ENCODE measurements around the gene LIPA. TPM values are rescaled to one million over a fixed set of nuclear protein-coding genes. Genes with fewer than 3 reads are reported as not detected.

The LIPA gene
- total and polyA plus RNA-seq, 2 of the 4 experiments (the other 2 are of a cell fraction): 23.1 to 31.9 TPM

DNA sequence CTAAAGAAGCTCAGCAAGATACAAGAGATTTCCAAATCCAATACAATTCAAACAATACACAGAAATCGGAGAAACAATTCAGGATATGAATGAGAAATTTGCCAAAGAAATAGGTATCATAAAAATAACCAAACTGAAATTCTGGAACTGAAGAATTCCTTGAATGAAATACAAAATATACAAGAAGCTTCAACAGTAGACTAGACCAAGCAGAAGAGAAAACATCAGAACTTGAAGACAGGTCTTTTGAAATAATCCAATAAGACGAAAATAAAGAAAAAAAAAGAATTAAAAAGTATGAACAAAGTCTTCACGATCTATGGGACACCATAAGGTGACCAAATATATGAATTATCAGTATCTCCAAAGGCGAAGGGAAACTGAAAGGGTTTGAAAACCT is 47.5 kb upstream of the LIPA start (continued):
- TF ChIP-seq CHD1 (IDR thresholded peaks at IDR 0.05; ENCODE audit: low read depth, low read length) (no peak), BHLHE40 (IDR thresholded peaks at IDR 0.05; ENCODE audit: low read depth, low read length) (no peak), RFX5 (IDR thresholded peaks at IDR 0.05; ENCODE audit: low read depth, low read length) (no peak), CEBPB (IDR thresholded peaks at IDR 0.05; ENCODE audit: low read depth, low read length) (no peak), POLR2A (IDR thresholded peaks at IDR 0.05; ENCODE audit: low read depth, low read length) (no peak), RCOR1 (IDR thresholded peaks at IDR 0.05; ENCODE audit: insufficient replicate concordance, low read length) (no peak), MAFK (IDR thresholded peaks at IDR 0.05; ENCODE audit: low read depth, low read length) (no peak)

DNA sequence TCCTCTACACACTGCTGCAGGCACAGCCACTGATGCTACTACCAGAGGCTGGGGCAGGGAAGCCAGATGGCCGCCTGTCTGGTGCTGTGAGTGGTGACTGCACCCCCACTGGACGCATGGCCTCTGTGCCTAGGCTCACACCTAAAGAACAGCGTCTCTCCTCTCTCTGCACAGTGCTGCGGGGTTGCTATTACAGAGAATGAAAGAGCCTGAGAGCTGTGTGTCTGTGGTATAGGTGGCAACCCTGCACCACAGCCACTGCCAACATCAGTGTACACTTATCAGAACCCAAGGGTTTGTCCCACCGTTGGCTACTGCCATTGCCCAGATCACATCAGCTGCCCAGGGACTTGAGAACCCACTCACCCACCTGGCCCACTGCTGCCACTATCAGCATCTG is 46.2 kb upstream of the LIPA start:
- no peak overlapping the region for H3K4me2 ChIP-seq (ENCODE audit: low read depth, low read length)
- in situ Hi-C loops (cut with MboI; ENCODE audit: low sequenced_read_pairs): no loop called here
- no peak for DNase-seq
- intact Hi-C loops (cut with micrococcal nuclease): loop anchor here (5.0 kb wide), 1 partner anchor 445 kb away; the partner anchor contains the start of gene ANKRD22
- H4K91ac ChIP-seq (ENCODE audit: insufficient read depth, low read depth, low read length): peak overlapping the region; percentile 24; the same call in 1 of the 2 replicates
- H3K18ac ChIP-seq (ENCODE audit: low read depth, low read length): peak overlapping the region; percentile 13; the same call in 1 of the 2 replicates
- H3K14ac ChIP-seq (replicated peaks; ENCODE audit: low read depth, low read length): no peak overlapping the region
- peaks cover 10% of the 10 kb centered on the region for H3K4me1 ChIP-seq (ENCODE audit: control insufficient read depth, insufficient read depth, low read length)
- no peak overlapping the region for H4K5ac ChIP-seq (ENCODE audit: low read depth, low read length)
- no TSS peak for BruUV-seq (replicated peaks)
- H3K9ac ChIP-seq (ENCODE audit: low read depth, low read length): no peak overlapping the region
- no peaks in the 10 kb centered on the region for H3K79me1 ChIP-seq (ENCODE audit: low read depth in 1 of 2, low read length in 2 of 2)
- H3K4ac ChIP-seq (ENCODE audit: low read depth, low read length): 0 out of 2 replicates have a peak overlapping the region, but pooled peaks have one; percentile 7
- peak overlapping the region; percentile 23; the same call in 1 of the 3 replicates for H2BK15ac ChIP-seq (ENCODE audit: low read depth, low read length)
- dilution Hi-C loops (cut with HindIII; ENCODE audit: low sequenced_read_pairs, unreplicated experiment): no loop called here
- H4K8ac ChIP-seq (ENCODE audit: low read depth in 2 of 2, low read length in 2 of 2): no peak overlapping the region
- no peak overlapping the region for H2BK120ac ChIP-seq (ENCODE audit: low read depth, low read length)
- no peak overlapping the region for H2BK5ac ChIP-seq (ENCODE audit: low read depth, low read length, poor library complexity, severe bottlenecking)
- H2AK9ac ChIP-seq (replicated peaks; ENCODE audit: low read depth, low read length, poor library complexity): no peak overlapping the region
- CTCF ChIA-PET: no interaction called here
- no peaks in the 10 kb centered on the region for H3K36me3 ChIP-seq (ENCODE audit: control insufficient read depth, insufficient read depth, low read length)
- no peaks in the 10 kb centered on the region; the same call in 1 of the 2 replicates for H3K9me1 ChIP-seq (ENCODE audit: insufficient read depth, low read length)
- no peak overlapping the region for H3K23ac ChIP-seq (ENCODE audit: low read depth, low read length)
- no peak overlapping the region for H3K27ac ChIP-seq (ENCODE audit: insufficient read depth, low read length)
- H2AK5ac ChIP-seq (ENCODE audit: low read depth, low read length): no peak overlapping the region; the same call in 1 of the 2 replicates
- WGBS, 2 experiments (ENCODE audit: extremely low coverage in 2 of 2, insufficient read length in 1 of 2): 100% methylated on average over 1 of the region's 5 CpGs; no CpG with 5 or more reads in 1 of the 2 experiments
- H3K4me3 ChIP-seq (ENCODE audit: insufficient read depth, low read depth, low read length): no peak overlapping the region
- POLR2A ChIA-PET (ENCODE audit: unreplicated experiment): no interaction called here
- H3K27me3 ChIP-seq (ENCODE audit: control insufficient read depth, insufficient read depth, low read length): no peaks in the 10 kb centered on the region
- H3K9me3 ChIP-seq (ENCODE audit: control insufficient read depth, insufficient read depth, low read length): no peaks in the 10 kb centered on the region
- H2AFZ ChIP-seq (replicated peaks; ENCODE audit: low read length, poor library complexity): peak overlapping the region; percentile 5
- ATAC-seq (ENCODE audit: low read depth): no peak
- H4K20me1 ChIP-seq (ENCODE audit: insufficient read depth, low read length): no peaks in the 10 kb centered on the region
- 0 out of 2 replicates have a peak overlapping the region, but pooled peaks have one; percentile 17 for H2BK20ac ChIP-seq (ENCODE audit: low read depth, low read length)
- H3K56ac ChIP-seq (ENCODE audit: extremely low read depth, insufficient read depth, low read length): no peak overlapping the region
- TF ChIP-seq RCOR1 (IDR thresholded peaks at IDR 0.05; ENCODE audit: insufficient replicate concordance, low read length) (no peak), RAD21 (IDR thresholded peaks at IDR 0.05; ENCODE audit: low read length) (no peak), MAZ (IDR thresholded peaks at IDR 0.05; ENCODE audit: borderline replicate concordance, low read depth, low read length) (no peak), BHLHE40 (IDR thresholded peaks at IDR 0.05; ENCODE audit: low read depth, low read length) (no peak), CEBPB (IDR thresholded peaks at IDR 0.05; ENCODE audit: low read depth, low read length) (no peak), RFX5 (IDR thresholded peaks at IDR 0.05; ENCODE audit: low read depth, low read length) (no peak), CHD1 (IDR thresholded peaks at IDR 0.05; ENCODE audit: low read depth, low read length) (no peak), POLR2A (IDR thresholded peaks at IDR 0.05; ENCODE audit: low read depth, low read length) (no peak), NFE2L2 (IDR thresholded peaks at IDR 0.05; ENCODE audit: low read depth, low read length) (no peak), ELK1 (IDR thresholded peaks at IDR 0.05; ENCODE audit: borderline replicate concordance, low read depth, low read length) (no peak), FOS (IDR thresholded peaks at IDR 0.05; ENCODE audit: low read depth, low read length) (no peak), MXI1 (IDR thresholded peaks at IDR 0.05; ENCODE audit: borderline replicate concordance, low read depth, low read length) (no peak), MAFK (IDR thresholded peaks at IDR 0.05; ENCODE audit: low read depth, low read length) (no peak), SMC3 (IDR thresholded peaks at IDR 0.05; ENCODE audit: low read depth, low read length) (no peak)
- TF ChIP-seq, protein P1, sequence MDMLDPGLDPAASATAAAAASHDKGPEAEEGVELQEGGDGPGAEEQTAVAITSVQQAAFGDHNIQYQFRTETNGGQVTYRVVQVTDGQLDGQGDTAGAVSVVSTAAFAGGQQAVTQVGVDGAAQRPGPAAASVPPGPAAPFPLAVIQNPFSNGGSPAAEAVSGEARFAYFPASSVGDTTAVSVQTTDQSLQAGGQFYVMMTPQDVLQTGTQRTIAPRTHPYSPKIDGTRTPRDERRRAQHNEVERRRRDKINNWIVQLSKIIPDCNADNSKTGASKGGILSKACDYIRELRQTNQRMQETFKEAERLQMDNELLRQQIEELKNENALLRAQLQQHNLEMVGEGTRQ (IDR thresholded peaks at IDR 0.05; ENCODE audit: low read depth, low read length): no peak

Measured in IMR-90 (cell line).